NOMO-1 treated with dmso at 0.1 percent for 144 hours (cell line): ENCODE measurements around the gene CX3CL1.
A peak's percentile ranks its signal among the peaks of the same experiment; 100 is the strongest.
"Not testable (repeated sequence)": the region's sequence is repeated elsewhere in the genome, so short reads cannot be mapped to it uniquely, and the experiment has no call there.

Experiments used
- DNase-seq: peaks from one replicate; lab custom pipeline; 2025; ENCODE audit not compliant: unreplicated experiment; lab: John Stamatoyannopoulos, UW

The CX3CL1 gene

DNA sequence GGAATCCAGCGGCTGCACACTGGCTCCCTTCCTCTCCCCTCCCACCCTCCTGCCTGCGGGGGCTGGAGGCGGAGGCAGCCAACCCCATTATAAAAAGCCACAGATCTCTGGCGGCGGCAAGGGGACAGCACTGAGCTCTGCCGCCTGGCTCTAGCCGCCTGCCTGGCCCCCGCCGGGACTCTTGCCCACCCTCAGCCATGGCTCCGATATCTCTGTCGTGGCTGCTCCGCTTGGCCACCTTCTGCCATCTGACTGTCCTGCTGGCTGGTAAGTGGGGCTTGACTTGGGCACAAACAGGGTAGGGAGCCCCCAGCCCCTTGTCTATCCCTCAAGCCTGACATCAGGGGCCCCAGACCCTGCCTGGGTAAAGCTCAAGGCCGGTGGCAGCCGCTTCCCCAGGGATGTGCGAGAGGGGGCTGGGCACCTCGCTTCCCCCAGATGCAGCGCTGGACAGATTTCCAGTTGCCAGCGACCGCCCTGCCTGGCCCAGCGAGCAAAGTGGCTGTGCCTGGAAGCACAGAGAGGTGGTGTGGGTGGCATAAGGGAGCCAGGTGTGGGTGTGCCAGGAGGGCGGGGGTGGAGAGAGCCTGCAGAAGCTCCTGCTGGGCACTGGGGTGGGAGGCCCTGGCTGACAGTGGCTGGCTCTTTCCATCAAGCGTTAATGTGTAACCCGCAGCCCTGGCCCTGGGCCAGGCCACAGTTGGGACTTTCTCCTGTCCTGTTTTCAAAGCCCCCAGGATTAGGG lies at the start of gene CX3CL1:
TSS of gene CX3CL1 (plus strand) at position 119 of the 745 bp plus-strand sequence. CDS start at position 198, 79 bp downstream.
- no peak for DNase-seq

DNA sequence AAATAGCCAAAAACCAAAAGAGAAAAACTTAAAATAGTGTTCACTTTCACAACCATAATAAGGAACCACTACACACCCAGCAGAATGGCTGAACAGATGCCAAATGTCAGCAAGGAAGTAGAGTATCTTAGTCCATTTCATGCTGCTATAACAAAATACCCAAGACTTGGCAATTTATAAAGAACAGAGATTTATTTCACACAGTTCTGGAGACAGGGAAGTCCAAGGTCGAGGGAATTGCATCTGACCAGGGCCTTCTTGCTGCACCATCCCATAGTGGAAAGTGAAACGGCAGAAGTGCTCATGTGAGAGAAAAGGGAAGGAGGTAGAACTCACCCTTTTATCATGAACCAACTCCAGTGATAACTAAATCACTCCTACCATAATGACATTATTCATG lies 47.5 kb upstream of the CX3CL1 start:
- no peak for DNase-seq

DNA sequence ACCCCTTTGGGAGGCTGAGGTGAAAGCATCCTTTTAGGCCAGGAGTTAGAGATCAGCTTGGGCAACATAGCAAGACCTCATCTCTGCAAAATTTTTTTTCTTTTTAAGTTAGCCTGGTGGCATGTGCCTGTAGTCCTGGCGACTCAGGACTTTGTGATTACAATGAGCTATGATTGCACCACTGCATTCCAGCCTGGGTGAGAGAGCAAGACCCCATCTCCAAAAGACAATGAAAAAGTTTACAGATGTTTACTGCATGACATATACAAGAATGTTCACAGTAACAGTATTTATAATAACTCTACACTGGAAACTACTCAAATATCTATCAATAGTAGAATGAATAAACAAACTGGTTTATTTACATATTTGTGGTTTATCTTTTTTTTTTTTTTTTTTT lies 46.8 kb upstream of the CX3CL1 start:
- DNase-seq: no peak

DNA sequence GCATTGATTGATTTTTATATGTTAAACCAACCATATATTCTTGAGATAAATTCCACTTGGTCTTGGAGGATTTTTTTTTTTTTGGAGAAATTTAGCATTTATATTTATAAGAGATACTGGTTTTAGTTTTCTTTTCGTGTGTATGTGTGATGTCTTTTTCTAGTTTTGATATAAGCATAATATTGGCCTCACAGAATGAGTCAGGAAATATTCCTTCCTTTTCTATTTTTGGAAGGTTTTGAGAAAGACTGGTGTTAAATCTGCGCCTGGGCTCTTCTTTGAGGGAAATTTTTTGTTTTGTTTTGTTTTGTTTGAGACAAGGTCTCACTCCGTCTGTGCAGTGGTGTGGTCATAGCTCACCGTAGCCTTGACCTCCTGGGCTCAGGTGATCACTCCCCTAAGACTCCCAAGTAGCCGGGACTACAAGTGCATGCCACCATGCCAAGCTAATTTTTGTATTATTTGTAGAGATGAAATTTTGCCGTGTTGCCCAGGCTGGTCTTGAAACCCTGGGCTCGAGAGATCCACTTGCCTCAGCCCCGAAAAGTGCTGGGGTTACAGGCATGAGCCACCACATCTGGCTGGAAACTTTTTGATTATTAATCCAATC lies 42.5 kb upstream of the CX3CL1 start:
- no peak for DNase-seq

DNA sequence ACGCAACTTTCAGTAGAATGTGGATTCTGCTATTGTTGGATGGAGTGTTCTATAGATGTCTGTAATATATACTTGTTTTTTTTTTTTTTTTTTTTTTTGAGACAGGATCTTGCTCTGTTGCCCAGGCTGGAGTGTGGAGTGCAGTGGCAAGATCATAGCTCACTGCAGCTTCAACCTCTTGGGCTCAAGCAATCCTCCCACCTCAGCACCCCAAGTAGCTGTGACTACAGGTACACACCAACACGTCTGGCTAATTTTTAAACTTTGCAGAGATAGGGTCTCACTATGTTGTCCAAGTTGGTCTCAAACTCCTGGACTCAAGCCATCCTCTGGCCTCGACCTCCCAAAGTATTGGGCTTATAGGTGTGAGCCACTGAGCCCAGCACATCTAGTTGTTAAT lies 40.9 kb upstream of the CX3CL1 start:
- no peak for DNase-seq

DNA sequence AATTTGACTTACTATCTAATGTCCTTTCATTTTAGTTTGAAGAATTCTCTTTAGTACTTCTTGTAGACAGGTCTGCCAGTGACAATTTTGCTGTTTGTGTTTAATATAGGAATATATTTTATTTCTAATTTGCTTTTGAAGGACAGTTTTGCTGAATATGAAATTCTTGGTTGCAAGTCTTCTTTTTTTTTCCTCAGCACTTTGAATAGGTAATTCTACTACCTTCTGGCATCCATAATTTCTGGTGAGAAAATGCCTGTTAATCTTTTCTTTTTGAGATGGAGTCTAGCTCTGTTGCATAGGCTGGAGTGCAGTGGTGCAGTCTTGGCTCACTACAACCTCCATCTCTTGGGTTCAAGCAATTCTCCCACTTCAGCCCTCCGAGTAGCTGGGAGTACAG lies 38.9 kb upstream of the CX3CL1 start:
- DNase-seq: no peak

DNA sequence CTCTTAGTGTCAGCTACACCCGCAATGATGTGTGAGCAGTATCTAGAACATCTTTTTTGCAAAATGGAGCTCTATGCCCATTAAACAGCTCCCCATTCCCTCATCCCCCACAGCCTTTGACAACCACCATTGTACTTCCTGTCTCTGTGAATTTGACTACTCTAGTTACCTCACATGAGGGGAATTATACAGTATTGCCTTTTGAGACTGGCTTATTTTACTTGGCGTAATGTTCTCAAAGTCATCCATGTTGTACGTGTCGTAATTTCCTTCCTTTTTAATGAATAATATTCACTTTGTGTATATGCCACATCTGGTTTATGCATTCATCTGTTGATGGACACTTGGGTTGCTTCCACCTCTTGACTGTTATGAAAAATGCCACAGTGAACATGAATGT lies 36.9 kb upstream of the CX3CL1 start:
- DNase-seq: no peak

DNA sequence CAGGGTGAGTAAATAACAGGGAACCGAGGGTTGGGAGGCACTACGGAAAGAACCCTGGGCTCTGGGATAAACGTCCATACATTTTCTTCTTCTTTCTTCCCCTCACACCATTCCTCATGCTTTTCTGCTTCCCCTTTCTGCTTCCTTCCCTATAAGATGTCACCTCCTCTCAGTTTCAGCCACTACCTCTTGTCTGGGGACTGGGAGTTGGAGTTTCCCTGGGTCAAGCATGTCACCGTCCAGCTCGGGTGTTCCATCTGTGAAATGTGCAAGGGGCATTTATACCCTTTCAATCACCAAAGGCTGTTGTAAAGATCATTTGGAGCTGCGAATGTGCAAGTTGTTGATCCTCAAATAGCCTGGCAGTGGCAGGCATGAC lies 31.2 kb upstream of the CX3CL1 start:
- no peak for DNase-seq

DNA sequence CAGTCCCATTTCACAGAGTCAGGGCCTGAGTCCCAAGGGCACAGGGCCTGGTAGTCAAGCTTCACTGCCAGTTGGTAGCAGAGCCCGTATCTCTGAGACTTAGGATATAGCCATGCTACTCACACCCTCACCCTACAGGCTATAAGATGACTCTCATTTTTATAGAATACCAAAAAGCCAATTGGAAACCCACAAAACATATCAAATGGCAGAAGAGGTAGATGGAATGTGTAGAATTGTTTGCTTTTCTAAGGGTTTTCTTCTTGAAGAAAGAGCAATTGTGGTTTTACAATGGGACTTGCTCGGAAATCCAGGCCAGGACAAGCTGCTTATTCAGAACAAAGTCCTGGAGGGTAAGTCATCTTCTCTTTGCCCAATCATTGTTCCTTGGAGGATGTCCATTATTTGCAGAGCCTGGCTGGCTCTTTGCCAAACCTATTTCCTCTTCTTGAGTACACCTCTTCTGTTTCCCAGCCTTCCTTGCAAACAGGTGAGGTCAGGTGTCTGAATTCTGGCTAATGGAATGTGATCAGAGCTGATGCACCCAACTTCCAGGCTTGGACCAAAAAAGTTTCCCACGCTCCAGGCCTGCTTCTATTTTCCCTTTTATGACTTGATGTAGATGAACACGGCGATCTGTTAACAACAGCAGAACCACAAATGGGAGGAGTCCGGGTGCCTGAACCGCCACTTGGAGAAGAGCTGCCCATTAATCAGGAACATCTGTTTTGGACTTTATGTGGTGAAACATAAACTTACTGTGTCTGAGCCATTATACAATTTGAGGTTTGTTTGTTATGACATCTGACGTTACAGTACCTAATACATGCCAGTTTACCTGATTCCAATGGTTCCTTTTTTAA lies 30.6 kb upstream of the CX3CL1 start:
- peak; percentile 68 for DNase-seq

DNA sequence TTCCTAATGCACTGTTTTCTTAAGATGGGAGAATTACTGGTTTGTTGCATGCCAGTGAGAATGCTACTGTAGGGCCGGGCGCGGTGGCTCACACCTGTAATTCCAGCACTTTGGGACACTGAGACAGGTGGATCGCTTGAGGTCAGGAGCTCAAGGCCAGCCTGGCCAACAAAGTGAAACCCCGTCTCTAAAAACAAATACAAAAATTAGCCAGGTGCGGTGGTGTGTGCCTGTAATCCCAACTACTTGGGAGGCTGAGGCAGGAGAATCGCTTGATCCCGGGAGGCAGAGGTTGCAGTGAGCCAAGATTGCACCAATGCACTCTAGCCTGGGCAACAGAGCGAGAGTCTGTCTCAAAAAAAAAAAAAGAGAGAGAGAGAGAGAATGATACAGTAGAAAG lies 29.7 kb upstream of the CX3CL1 start:
- DNase-seq: not testable (repeated sequence)

DNA sequence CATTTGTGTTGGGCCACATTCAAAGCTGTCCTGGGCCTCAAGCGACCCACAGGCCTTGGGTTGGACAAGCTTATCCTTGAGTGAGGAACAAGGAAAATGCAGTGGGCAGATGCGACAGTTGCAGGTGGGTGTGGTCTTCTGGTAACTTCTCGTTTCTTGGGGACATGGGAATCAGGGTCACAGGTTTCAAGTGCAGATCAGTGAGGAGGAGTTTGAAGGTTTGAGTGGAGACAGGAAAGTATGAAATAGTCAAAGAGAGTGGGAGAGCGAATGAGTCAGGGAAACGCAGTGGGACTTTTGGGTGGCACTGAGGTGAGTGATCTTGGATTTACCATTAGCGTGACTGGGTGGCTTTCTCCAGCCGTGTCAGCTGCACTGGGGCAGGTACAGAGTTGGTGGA lies 29.1 kb upstream of the CX3CL1 start:
- DNase-seq: peak; percentile 54

DNA sequence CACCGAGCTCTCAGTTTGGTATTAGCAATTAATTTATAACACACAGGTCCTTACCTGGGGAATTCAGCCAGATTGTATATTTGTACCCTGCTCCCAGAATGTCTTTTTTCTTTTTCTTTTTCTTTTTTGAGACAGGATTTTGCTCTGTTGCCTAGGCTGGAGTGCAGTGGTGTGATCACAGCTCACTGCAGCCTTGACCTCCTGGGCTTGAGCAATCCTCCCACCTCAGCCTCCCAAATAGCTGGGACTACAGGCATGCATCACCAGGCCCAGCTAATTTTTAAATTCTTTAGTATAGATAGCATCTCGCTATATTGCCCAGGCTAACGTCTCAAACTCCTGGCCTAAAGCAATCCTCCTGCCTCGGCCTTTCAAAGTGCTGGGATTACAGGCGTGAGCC lies 28.2 kb upstream of the CX3CL1 start:
- not testable (repeated sequence) for DNase-seq

DNA sequence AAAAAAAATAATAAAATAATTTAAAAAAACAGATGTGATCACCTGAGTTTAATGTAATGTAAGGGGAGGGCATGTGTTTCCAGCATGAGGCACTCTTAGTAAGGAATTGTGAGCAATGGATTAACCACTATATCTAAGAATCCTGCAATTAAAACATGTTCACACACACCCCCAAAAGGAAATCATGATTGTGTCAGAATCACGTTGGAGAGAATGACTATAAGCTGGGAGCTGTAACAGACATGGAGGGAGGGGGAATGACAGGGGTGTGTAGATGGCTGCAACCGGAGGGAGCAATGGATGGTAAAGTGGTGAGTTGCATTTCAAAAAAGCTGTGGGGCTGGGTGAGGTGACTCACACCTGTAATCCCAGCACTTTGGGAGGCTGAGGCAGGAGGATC lies 27.3 kb upstream of the CX3CL1 start:
- DNase-seq: no peak

DNA sequence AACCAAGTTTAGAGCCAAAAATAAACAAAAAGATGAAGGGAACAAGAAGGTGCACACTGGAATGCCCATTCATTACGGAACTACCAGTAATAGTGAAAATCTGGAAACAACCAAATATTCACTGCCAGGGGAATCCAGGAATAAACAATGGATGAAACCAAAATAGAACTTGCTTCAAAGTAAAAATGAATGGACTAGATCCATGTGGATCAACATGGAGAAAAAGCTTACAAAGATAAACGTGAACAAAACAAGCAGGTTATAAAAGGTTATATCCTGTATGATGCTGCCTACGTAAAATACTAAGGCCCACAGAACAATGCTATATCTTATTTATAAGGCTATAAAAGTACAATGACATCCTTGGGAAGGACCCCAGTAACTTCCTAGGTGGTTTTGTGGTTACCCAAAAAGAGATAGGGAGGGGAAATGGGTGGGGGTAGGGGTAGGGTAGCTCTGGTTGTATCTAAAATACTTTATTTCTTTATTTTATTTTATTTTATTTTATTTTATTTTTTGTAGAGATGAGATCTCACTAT lies 26.6 kb upstream of the CX3CL1 start:
- no peak for DNase-seq

DNA sequence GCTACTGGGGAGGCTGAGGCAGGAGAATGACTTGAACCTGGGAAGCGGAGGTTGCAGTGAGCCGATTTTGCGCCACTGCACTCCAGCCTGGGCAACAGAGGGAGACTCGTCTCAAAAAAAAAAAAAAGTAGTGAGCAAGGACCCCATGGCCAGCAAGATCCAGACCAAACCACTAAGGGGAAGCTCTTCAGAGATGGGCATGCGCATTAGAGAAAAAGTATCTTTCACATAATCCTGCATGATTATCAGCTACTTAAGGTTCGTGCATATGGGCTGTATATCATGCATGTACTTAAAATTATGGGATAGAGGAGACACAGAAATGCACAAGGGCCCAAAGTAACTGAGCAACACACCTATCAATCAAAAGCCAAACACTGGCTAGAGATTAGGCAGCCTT lies 24.4 kb upstream of the CX3CL1 start:
- no peak for DNase-seq

DNA sequence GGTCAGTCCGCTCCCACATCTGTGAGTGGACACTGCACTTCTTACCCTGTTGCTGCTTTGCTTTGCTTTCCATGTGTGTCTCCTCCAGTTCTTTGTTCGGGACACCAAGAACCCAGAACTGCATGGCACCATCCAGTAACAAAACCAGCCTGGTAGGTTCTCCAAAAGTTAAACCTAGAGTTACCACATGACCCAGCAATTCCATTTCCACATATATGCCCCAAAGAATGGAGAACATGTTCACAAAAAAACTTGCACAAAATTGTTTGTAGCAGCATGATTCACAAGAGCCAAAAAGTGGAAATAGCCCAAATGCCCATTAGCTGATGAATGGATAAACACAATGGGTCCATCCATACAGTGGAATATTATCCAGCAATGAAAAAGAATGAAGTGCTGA lies 24.0 kb upstream of the CX3CL1 start:
- DNase-seq: no peak

DNA sequence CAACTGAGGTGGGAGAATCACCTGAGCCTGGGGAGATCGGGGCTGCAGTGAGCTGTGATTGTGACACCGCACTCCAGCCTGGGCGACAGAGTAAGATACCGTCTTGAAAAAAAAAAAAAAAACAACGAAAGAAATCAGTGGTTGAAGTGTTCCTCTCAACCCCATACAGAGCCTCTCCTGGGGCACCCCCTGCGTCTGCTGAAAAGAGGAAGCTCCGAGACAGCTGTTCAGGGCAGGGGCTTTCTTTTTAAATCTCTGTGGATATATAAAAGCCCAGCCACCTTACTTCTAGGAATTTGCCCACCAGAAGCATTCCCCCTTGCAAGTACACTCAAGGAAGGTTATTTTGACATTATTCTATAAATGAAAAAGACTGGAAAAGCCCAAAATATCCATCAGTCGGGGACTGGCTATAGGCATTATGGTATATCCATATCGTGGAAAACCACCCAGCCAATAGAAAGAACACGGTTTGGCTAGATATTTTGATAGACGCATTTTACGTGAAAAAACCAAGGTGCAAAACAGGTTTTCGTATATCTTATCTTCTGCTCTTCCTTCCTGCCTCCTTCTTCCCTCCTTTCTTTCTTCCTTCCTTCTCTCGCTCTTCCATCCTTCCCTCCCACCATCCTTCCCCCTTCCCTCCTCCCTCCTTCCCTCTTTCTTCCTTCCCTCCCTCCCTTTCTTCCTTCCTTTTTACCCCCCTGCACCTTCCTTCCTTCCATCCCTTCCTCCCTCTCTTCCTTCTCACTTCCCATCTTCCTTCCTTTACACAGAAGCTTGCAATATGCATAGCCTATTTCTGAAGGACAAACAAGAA lies 22.9 kb upstream of the CX3CL1 start:
- peak; percentile 76 for DNase-seq

DNA sequence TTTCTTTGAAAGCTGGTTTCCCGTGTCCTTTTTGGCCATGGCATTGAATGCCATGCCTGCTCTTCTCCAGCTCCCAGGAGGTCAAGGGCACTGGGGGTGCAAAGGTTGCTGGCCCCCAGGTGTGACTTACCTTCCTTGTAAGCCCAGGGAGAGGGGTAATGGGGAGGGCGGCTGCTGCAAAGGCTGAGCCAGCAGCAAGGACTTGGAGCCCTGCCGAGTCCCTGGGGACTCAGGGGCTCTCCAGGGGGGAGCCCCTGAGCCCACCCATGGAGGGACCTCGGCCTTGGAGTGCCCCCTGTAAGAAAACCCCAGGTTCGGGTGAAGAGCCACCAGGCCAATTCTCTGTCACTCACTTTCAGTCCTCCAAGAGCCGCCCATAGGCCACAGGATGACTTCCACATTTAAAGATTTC lies 19.6 kb upstream of the CX3CL1 start:
- DNase-seq: no peak

DNA sequence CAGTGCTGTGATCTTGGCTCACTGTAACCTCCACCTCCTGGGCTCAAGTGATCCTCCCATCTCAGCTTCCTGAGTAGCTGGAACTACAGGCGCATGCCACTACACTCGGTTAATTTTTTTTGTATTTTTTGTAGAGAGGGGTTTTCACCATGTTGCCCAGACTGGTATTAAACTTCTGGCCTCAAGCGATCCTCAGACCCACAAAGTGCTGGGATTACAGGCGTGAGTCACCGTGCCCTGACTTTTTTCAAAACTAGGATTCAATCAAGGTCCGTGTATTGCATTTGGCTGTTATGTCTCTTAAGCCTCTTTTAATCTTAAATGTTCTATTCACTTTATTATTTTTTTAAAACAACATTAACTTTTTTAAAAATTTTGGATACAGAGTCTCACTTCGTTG lies 18.0 kb upstream of the CX3CL1 start:
- no peak for DNase-seq

DNA sequence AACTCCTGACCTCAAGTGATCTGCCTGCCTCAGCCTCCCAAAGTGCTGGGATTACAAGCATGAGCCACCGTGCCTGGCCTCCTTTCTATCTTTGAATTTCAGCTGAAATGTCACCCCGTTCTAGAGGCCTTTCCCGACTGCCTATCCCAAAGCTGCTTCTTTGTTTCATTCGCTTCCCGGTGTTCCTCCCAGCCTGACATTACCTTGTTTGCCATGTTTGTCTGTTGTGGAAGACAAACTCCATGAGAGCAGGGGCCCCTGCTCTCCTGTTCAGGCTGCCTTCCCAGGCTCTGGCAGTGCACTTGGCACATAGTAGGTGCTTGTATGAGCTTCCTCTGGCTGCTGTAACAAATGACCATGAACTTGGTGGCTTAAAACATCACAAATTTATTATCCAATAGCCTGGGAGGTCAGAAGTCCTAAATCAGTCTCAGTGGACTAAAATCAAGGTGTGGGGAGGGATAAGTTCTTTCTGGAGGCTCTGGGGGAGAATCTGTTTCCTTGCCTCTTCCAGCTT lies 16.3 kb upstream of the CX3CL1 start:
- DNase-seq: no peak

DNA sequence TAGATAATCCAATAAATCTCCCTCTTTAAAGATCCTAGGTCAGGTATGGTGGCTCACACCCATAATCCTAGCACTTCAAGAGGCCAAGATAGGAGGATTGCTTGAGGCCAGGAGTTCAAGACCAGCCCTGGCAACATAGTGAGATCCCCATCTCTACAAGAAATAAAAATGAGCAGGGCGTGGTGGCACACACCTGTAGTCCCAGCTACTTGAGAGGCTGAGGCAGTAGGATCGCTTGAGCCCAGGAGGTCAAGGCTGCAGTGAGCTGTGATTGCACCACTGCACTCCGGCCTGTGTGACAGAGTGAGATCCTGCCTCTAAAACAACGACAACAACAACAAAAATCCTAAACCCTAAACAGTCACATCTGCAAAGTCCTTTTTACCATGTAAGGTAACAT lies 15.7 kb upstream of the CX3CL1 start:
- no peak for DNase-seq
